Measurements from ENCODE around the gene PALS1.

DNA sequence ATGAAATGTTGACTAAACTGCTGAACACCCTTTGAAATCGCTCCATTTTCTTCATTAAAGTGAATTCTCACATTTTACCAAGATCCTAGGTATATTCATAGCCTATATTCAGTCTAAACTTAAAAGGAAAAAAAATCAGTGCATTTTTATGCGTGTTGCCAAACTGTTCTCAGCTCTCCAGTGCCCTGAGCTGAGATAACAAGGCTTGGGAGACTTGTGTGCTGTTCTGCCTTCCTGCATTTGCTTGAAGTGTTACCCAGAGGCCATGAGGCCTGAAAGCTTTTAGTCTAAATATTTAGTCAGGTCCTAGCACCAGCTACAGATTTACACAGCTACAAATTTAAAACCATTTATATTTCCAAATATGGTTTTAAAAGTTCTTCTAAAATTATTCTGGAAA, 8.6 kb upstream of the PALS1 start:
- TF ChIP-seq, protein P1, sequence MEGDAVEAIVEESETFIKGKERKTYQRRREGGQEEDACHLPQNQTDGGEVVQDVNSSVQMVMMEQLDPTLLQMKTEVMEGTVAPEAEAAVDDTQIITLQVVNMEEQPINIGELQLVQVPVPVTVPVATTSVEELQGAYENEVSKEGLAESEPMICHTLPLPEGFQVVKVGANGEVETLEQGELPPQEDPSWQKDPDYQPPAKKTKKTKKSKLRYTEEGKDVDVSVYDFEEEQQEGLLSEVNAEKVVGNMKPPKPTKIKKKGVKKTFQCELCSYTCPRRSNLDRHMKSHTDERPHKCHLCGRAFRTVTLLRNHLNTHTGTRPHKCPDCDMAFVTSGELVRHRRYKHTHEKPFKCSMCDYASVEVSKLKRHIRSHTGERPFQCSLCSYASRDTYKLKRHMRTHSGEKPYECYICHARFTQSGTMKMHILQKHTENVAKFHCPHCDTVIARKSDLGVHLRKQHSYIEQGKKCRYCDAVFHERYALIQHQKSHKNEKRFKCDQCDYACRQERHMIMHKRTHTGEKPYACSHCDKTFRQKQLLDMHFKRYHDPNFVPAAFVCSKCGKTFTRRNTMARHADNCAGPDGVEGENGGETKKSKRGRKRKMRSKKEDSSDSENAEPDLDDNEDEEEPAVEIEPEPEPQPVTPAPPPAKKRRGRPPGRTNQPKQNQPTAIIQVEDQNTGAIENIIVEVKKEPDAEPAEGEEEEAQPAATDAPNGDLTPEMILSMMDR (IDR thresholded peaks at IDR 0.05): no peak
- no peak for TF ChIP-seq POLR2AphosphoS5 (IDR thresholded peaks at IDR 0.05)

Measured in gastroesophageal sphincter (tissue), 3 donors.